Endodermal cell (in vitro differentiated cells): ENCODE data around the gene FETUB. TPM values are rescaled to one million over a fixed set of nuclear protein-coding genes. Genes with fewer than 3 reads are reported as not detected.

Source experiments
- DNase-seq: peaks from one replicate; pipeline ENCODE4 v3.0.0-alpha.2; 2017
- H3K27ac ChIP-seq: 2 replicates; pipeline ENCODE4 v1.5.1; 2013; ENCODE audit warnings: mild to moderate bottlenecking, low read depth, low read length, moderate library complexity
- H3K27me3 ChIP-seq: 2 replicates; pipeline ENCODE4 v1.6.1; 2013; ENCODE audit warnings: mild to moderate bottlenecking, low read length, moderate library complexity; ENCODE audit not compliant: insufficient read depth, control insufficient read depth, poor library complexity, severe bottlenecking
- H3K36me3 ChIP-seq: 2 replicates; pipeline ENCODE4 v1.7.0; 2013; ENCODE audit warnings: mild to moderate bottlenecking, low read length, moderate library complexity; ENCODE audit not compliant: control insufficient read depth, insufficient read depth
- H3K4me1 ChIP-seq: one replicate; pipeline ENCODE4 v1.7.0; 2013; ENCODE audit warnings: low read length; ENCODE audit not compliant: control insufficient read depth, insufficient read depth
- H3K4me3 ChIP-seq: 2 replicates; pipeline ENCODE4 v1.5.1; 2013; ENCODE audit warnings: mild to moderate bottlenecking, low read length, moderate library complexity
- H3K9ac ChIP-seq: 2 replicates; pipeline ENCODE4 v1.6.1; 2013; ENCODE audit warnings: mild to moderate bottlenecking, low read length, moderate library complexity; ENCODE audit not compliant: poor library complexity, severe bottlenecking; ENCODE audit errors: extremely low read depth
- H3K9me3 ChIP-seq: 2 replicates; pipeline ENCODE4 v1.6.1; 2013; ENCODE audit warnings: mild to moderate bottlenecking, low read length, moderate library complexity; ENCODE audit not compliant: control insufficient read depth
- H3K27ac Mint-ChIP-seq: 2 replicates; pipeline ENCODE4 v1.8.0; 2020; ENCODE audit warnings: mixed read lengths
- H3K27me3 Mint-ChIP-seq: 2 replicates; pipeline ENCODE4 v1.8.0; 2021; ENCODE audit warnings: mild to moderate bottlenecking, mixed read lengths; ENCODE audit not compliant: insufficient read depth
- H3K36me3 Mint-ChIP-seq: 2 replicates; pipeline ENCODE4 v1.8.0; 2020; ENCODE audit warnings: low read depth, mixed read lengths
- H3K4me1 Mint-ChIP-seq: 2 replicates; pipeline ENCODE4 v1.8.0; 2020; ENCODE audit warnings: mixed read lengths
- H3K4me3 Mint-ChIP-seq: 2 replicates; pipeline ENCODE4 v1.8.0; 2020; ENCODE audit warnings: mild to moderate bottlenecking, moderate library complexity, mixed read lengths
- H3K9me3 Mint-ChIP-seq: 2 replicates; pipeline ENCODE4 v1.8.0; 2020; ENCODE audit warnings: mild to moderate bottlenecking, mixed read lengths
- CTCF ChIP-seq: fragments of 200-600 bp; sonication (generic); conservative IDR thresholded peaks from 2 replicates; pipeline ENCODE4 v1.5.0; 2021; ENCODE audit warnings: antibody characterized with exemption, mild to moderate bottlenecking
- WGBS, 2 experiments: methylation state at CpG; one replicate each; pipeline versions ENCODE4 v1.1.5 to v1.1.7; 2013; ENCODE audit warnings: missing lambda C conversion rate in 2 of 2, mixed read lengths in 1 of 2; ENCODE audit not compliant: insufficient coverage in 1 of 2, insufficient read length in 1 of 2; 5-methylcytosine and 5-hydroxymethylcytosine counted together
- total RNA-seq, 2 donors: library from RNA; stranded (reverse); fragmentation: NEBNext Ultra II Directional in 1 of 2; extraction: Animal tissue kit (Norgen Biotek cat#: 25700) in 1 of 2; gene quantifications; 2 replicates in 1 of 2; 3 replicates in 1 of 2; pipeline ENCODE4 v1.2.1, GENCODE V29; 2021

FETUB gene
- total RNA-seq, 2 donors from 2014 or later: not detected

GRCh38 chr3:186605078-186605477, 35.1 kb upstream of the FETUB start:
- Mint-ChIP-seq H3K27me3 (peaks cover 4% of the 10 kb centered on the region), H3K9me3 (no peaks in the 10 kb centered on the region), H3K36me3 (no peaks in the 10 kb centered on the region), H3K4me1 (peaks cover 11% of the 10 kb centered on the region), H3K4me3 (no peak overlapping the region), H3K27ac (no peak overlapping the region)
- H3K4me1 ChIP-seq: peaks cover 2% of the 10 kb centered on the region
- H3K9ac ChIP-seq: no peak overlapping the region
- DNase-seq: no peak
- no peaks in the 10 kb centered on the region for H3K36me3 ChIP-seq
- no peak for TF ChIP-seq CTCF
- H3K27ac ChIP-seq: no peak overlapping the region
- H3K27me3 ChIP-seq: no peaks in the 10 kb centered on the region
- no peak overlapping the region for H3K4me3 ChIP-seq
- H3K9me3 ChIP-seq: no peaks in the 10 kb centered on the region

GRCh38 chr3:186605561-186606545, 34.3 kb upstream of the FETUB start:
- Mint-ChIP-seq H3K9me3 (no peaks in the 10 kb centered on the region), H3K27me3 (peaks cover 4% of the 10 kb centered on the region), H3K4me3 (no peak overlapping the region), H3K36me3 (no peaks in the 10 kb centered on the region), H3K27ac (no peak overlapping the region), H3K4me1 (peaks cover 11% of the 10 kb centered on the region)
- TF ChIP-seq CTCF: no peak
- Histone ChIP-seq H3K9me3 (no peaks in the 10 kb centered on the region), H3K27ac (no peak overlapping the region), H3K9ac (no peak overlapping the region), H3K4me3 (no peak overlapping the region), H3K36me3 (no peaks in the 10 kb centered on the region), H3K27me3 (no peaks in the 10 kb centered on the region), H3K4me1 (peaks cover 2% of the 10 kb centered on the region)
- WGBS, 2 experiments: 85 to 86% methylated on average over 4 to 5 of the region's 5 CpGs
- DNase-seq: no peak

GRCh38 chr3:186608624-186609215, 31.5 kb upstream of the FETUB start:
- Mint-ChIP-seq H3K36me3 (no peaks in the 10 kb centered on the region), H3K9me3 (no peaks in the 10 kb centered on the region), H3K4me1 (peaks cover 11% of the 10 kb centered on the region), H3K27ac (no peak overlapping the region), H3K27me3 (peaks cover 24% of the 10 kb centered on the region), H3K4me3 (no peak overlapping the region)
- no peak overlapping the region for H3K4me3 ChIP-seq
- DNase-seq: no peak
- H3K9me3 ChIP-seq: no peaks in the 10 kb centered on the region
- H3K36me3 ChIP-seq: no peaks in the 10 kb centered on the region
- TF ChIP-seq CTCF: no peak
- no peak overlapping the region for H3K27ac ChIP-seq
- H3K27me3 ChIP-seq: peaks cover 12% of the 10 kb centered on the region
- peaks cover 2% of the 10 kb centered on the region for H3K4me1 ChIP-seq
- 67 to 97% methylated on average over 1 to 2 of the region's 2 CpGs for WGBS, 2 experiments
- H3K9ac ChIP-seq: no peak overlapping the region
